Calu3 (cell line): ENCODE measurements around the gene FMC1. TPM values are rescaled to one million over a fixed set of nuclear protein-coding genes. Genes with fewer than 3 reads are reported as not detected.

Source experiments
- BruUV-seq: library from RNA; stranded (reverse); fragments of 400-500 nt; replicated peaks from 2 replicates; lab custom pipeline; 2021; lab: Mats Ljungman, UMichigan
- CTCF ChIA-PET: fragments of 300-600 bp; sonication (Branson Sonifier 250); formaldehyde crosslinking; loops from one replicate; lab custom pipeline; 2022; ENCODE audit warnings: antibody characterized with exemption; lab: Charles Lee
- DNase-seq: peaks from one replicate; pipeline ENCODE4 v3.0.0; 2022
- H3K27ac Mint-ChIP-seq: one replicate; pipeline ENCODE4 v1.8.0; 2022; ENCODE audit warnings: mixed read lengths; ENCODE audit not compliant: unreplicated experiment
- H3K27me3 Mint-ChIP-seq: one replicate; pipeline ENCODE4 v1.8.0; 2022; ENCODE audit warnings: mixed read lengths; ENCODE audit not compliant: unreplicated experiment
- H3K36me3 Mint-ChIP-seq: one replicate; pipeline ENCODE4 v1.8.0; 2022; ENCODE audit warnings: mild to moderate bottlenecking, moderate library complexity, mixed read lengths; ENCODE audit not compliant: insufficient read depth, unreplicated experiment
- H3K4me1 Mint-ChIP-seq: one replicate; pipeline ENCODE4 v1.8.0; 2022; ENCODE audit warnings: mild to moderate bottlenecking, low read depth, mixed read lengths; ENCODE audit not compliant: unreplicated experiment
- H3K4me3 Mint-ChIP-seq: one replicate; pipeline ENCODE4 v1.8.0; 2022; ENCODE audit warnings: mild to moderate bottlenecking, low read depth, moderate library complexity, mixed read lengths; ENCODE audit not compliant: unreplicated experiment
- H3K9me3 Mint-ChIP-seq: one replicate; pipeline ENCODE4 v1.8.0; 2022; ENCODE audit warnings: low read depth, mixed read lengths; ENCODE audit not compliant: unreplicated experiment
- intact Hi-C: fragments of 100-400 bp; cut with micrococcal nuclease; formaldehyde crosslinking; loops from one replicate; pipeline ENCODE4 v1.10.0; 2022; ENCODE audit not compliant: unreplicated experiment
- total RNA-seq: library from RNA; stranded (reverse); gene quantifications from 2 replicates; pipeline ENCODE4 v1.2.3, GENCODE V29; 2022
- TF ChIP-seq, protein P1 (sequence below): fragments of 200-600 bp; IDR thresholded peaks from one replicate; pipeline ENCODE4 v1.8.0; 2022; ENCODE audit warnings: antibody characterized with exemption; ENCODE audit not compliant: unreplicated experiment

The FMC1 gene
- total RNA-seq, 1 experiment from 2014 or later = 2.9 TPM

DNA sequence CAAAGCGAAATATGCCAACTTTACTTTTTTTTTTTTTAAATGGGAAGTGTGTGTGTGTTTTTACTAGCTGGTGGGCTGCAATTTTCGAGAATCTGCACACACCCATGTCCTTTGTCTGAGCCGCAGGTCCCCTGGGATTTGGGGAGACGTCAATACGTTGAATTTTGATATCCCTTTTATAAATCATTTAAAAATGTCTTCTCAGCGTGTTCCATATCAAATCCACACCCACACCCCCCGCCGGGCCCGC is 404 bp upstream of the FMC1 start:
- DNase-seq = no peak
- CTCF ChIA-PET = no interaction called here
- no TSS peak for BruUV-seq
- peaks cover 4% of the 10 kb centered on the region for H3K9me3 Mint-ChIP-seq
- intact Hi-C loops = loop anchor here (1.0 kb wide), 1 partner anchor 19 kb away; the partner anchor contains the start of gene LUC7L2
- peaks cover 13% of the 10 kb centered on the region for H3K27me3 Mint-ChIP-seq
- H3K27ac Mint-ChIP-seq = peak overlapping the region; percentile 100
- peaks cover 31% of the 10 kb centered on the region for H3K36me3 Mint-ChIP-seq
- TF ChIP-seq, protein P1, sequence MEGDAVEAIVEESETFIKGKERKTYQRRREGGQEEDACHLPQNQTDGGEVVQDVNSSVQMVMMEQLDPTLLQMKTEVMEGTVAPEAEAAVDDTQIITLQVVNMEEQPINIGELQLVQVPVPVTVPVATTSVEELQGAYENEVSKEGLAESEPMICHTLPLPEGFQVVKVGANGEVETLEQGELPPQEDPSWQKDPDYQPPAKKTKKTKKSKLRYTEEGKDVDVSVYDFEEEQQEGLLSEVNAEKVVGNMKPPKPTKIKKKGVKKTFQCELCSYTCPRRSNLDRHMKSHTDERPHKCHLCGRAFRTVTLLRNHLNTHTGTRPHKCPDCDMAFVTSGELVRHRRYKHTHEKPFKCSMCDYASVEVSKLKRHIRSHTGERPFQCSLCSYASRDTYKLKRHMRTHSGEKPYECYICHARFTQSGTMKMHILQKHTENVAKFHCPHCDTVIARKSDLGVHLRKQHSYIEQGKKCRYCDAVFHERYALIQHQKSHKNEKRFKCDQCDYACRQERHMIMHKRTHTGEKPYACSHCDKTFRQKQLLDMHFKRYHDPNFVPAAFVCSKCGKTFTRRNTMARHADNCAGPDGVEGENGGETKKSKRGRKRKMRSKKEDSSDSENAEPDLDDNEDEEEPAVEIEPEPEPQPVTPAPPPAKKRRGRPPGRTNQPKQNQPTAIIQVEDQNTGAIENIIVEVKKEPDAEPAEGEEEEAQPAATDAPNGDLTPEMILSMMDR = no peak
- H3K4me1 Mint-ChIP-seq = peaks cover 25% of the 10 kb centered on the region
- H3K4me3 Mint-ChIP-seq = peak overlapping the region; percentile 94

DNA sequence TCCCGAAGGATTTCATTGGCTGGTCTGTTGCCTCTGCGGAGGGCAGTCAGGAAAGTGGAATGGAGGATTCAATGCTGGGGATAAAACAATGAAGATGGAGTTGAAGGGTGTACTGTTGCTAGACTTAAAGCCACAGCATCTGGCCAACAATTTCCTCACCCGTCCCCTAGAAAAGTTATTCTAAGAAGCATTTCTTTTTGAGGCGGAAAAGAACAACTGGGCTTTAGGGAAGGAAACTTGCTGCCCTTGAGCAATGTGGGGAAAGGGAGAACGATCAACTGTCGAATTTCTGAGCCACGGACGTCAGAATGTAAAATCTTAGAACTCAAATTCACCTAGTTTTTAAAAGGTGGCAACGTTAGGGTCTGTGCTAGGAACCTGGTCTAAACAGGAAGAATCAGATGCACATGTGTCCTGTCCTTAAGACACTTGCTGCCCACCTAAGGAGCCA is 664 bp downstream of the FMC1 start:
- CTCF ChIA-PET = no interaction called here
- DNase-seq = no peak

DNA sequence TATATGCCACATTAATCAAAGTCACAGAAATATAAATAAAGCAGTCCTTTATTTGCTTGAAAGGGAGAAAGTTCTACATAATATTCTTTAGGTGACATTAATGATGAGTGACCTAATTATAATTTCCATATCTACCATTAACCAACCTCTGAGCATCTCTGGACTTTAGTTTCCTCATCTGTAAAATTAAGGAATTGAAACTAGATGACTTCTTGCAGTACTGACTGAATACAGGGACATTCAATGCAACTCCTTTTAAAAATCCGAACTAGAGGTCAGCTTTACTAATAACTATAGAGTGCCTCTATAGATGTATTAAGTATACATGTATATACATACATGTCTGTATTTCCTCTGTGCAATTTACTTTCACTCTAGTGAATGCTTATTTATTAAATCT is 3.9 kb downstream of the FMC1 start:
- TF ChIP-seq, protein P1 = no peak
- Mint-ChIP-seq H3K4me3 (no peak overlapping the region), H3K4me1 (peaks cover 16% of the 10 kb centered on the region), H3K27ac (no peak overlapping the region), H3K9me3 (no peaks in the 10 kb centered on the region), H3K36me3 (peaks cover 41% of the 10 kb centered on the region), H3K27me3 (peaks cover 10% of the 10 kb centered on the region)
- intact Hi-C loops = no loop called here
- CTCF ChIA-PET = no interaction called here
- BruUV-seq = no TSS peak
- no peak for DNase-seq

More for the DNA sequence above, 664 bp downstream of the FMC1 start:
- intact Hi-C loops = loop anchor here (1.0 kb wide), 1 partner anchor 18 kb away; the partner anchor contains the start of gene LUC7L2
- H3K9me3 Mint-ChIP-seq = peaks cover 4% of the 10 kb centered on the region
- TF ChIP-seq, protein P1 = no peak
- peak overlapping the region; percentile 94 for H3K4me3 Mint-ChIP-seq
- H3K27ac Mint-ChIP-seq = peak overlapping the region; percentile 100
- peaks cover 41% of the 10 kb centered on the region for H3K36me3 Mint-ChIP-seq
- BruUV-seq = TSS peak; percentile 61
- H3K27me3 Mint-ChIP-seq = peaks cover 13% of the 10 kb centered on the region
- peaks cover 25% of the 10 kb centered on the region for H3K4me1 Mint-ChIP-seq

DNA sequence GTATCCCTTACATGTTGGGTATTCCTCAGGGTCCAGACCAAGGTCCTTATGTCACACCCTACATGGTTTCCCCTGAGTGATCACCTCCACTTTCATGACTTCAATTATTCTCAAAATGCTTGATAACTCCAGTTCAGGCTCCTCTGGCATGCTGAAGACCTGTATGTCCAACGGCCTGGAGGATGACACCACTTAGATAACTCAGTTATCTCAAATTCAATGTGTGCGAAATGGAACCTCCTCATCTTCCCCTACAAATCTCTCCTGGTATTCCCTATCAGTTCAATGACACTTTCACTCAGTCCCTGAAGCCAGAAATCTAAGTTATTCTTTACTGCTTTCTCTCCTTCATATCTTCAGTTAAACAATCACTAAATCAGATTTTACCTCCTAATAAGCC is 9.9 kb downstream of the FMC1 start:
- no peaks in the 10 kb centered on the region for H3K27me3 Mint-ChIP-seq
- H3K36me3 Mint-ChIP-seq = peaks cover 30% of the 10 kb centered on the region
- no peak overlapping the region for H3K27ac Mint-ChIP-seq
- no peaks in the 10 kb centered on the region for H3K9me3 Mint-ChIP-seq
- no TSS peak for BruUV-seq
- intact Hi-C loops = no loop called here
- CTCF ChIA-PET = no interaction called here
- no peak overlapping the region for H3K4me3 Mint-ChIP-seq
- TF ChIP-seq, protein P1 = no peak
- no peaks in the 10 kb centered on the region for H3K4me1 Mint-ChIP-seq
- DNase-seq = no peak
